GDM1 (cell line): ENCODE measurements around the gene HOXA4.

ENCODE experiments used
- DNase-seq: peaks from one replicate; lab custom pipeline; 2025; lab: John Stamatoyannopoulos, UW

HOXA4 gene

GRCh38 chr7:27158436-27159265 is 28.1 kb upstream of the HOXA4 start:
- DNase-seq = peak; percentile 6

DNA sequence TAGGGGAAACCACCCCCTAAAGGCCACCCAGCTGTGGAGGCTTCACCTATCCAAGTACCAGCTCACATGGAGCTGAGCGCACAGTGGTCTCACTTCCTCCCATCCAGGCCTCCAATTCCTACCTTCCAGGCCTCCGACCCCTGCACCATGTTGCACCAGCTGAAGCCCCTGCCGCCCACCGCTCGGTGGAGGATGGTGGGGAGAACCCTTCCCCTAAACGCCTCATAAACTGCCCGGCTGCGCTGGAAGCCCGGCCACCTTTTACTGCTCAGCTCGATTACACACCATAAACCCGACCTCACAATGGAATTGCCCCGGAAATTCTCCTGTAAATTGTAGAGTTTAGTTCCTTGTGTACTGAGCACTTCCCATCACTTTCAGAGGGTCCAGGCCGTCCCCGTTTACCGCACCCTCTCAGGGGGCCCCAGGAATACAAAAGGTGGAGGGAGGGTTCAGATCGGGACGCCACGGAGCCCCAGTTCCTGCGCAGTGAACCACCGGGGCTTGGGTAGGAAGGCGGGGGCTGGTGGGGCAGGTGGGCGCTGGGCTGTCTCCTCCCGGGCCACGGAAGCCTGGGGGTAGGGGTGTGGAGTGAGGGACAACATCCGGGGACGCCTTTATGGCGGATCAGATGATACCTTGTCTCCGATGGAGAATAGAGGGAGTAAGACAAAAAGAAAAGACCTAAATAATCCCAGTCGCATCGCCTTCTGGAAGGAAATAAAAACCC is 27.3 kb upstream of the HOXA4 start:
- peak; percentile 23 for DNase-seq

DNA sequence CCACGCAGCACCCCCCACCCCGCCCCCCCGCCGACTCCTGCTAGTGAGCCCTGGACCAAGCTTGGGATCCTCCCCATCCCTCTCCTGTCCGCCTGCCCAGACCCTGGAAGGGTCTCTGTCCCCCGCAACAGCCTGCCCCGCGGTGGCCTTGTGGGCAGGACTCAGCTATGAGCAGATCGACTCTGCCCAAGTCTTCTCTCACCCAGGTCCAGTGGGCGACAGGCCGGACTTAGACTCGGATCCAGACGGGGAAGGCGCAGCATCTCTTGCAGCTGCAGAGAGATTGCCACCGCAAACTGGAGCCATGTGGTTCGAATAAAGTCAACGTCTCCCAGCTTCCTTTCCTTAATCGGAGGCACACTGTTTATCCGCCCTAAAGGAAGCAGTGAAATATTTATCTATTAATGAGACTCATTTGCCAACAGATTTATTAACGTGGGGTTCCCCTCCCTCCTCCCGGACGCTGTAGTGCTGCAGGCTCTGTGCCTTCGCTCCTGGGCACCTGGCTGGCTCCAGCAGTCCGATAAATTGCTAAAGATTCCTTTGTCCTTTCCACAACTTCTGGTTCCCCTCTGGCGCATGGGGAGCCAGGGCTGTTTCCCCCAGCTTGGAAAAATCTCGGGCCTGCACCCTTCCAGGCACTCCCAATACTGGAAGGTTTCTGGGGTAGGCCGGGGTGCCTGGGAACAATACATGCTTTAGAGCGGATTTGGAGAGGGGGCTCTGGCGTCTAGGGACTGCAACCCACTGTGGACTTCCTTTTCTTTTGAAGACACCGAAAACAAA is 26.6 kb upstream of the HOXA4 start:
- DNase-seq = no peak

GRCh38 chr7:27156508-27156898 is 25.9 kb upstream of the HOXA4 start, which contains the start of gene HOXA7:
TSS of gene HOXA7 (minus strand) at chr7:27156675. CDS start at chr7:27156545, 130 bp downstream.
- DNase-seq = peak; percentile 43

DNA sequence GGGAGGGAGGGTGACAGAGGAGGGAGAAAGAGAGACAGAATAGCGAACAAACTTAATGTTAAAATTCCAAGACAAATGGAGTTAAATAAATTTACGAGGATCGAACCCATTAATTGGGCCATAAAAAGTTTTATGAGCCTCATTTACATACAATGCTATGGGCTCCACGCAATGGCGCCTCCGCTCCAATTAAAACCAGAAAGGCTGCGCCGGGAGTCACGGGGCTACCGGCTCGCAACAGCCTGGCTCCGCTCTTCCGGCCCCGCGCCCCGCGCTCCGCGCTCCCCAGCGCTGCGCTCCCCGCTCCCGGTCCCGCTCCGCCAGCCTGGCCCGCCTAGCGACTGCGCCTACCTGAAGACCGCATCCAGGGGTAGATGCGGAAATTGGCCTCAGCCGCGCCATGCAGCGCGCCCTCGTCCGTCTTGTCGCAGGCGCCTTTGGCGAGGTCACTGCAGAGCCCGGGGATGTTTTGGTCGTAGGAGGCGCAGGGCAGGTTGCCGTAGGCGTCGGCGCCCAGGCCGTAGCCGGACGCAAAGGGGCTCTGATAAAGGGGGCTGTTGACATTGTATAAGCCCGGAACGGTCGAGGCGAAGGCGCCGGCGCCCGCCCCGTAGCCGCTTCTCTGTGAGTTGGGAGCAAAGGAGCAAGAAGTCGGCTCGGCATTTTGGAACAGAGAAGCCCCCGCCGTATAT is 25.4 kb upstream of the HOXA4 start:
- DNase-seq = no peak

GRCh38 chr7:27154901-27155815 is 24.6 kb upstream of the HOXA4 start:
- DNase-seq = no peak

GRCh38 chr7:27154369-27154768 is 23.8 kb upstream of the HOXA4 start:
- DNase-seq = no peak

GRCh38 chr7:27153526-27153925 is 23.0 kb upstream of the HOXA4 start:
- DNase-seq = no peak

DNA sequence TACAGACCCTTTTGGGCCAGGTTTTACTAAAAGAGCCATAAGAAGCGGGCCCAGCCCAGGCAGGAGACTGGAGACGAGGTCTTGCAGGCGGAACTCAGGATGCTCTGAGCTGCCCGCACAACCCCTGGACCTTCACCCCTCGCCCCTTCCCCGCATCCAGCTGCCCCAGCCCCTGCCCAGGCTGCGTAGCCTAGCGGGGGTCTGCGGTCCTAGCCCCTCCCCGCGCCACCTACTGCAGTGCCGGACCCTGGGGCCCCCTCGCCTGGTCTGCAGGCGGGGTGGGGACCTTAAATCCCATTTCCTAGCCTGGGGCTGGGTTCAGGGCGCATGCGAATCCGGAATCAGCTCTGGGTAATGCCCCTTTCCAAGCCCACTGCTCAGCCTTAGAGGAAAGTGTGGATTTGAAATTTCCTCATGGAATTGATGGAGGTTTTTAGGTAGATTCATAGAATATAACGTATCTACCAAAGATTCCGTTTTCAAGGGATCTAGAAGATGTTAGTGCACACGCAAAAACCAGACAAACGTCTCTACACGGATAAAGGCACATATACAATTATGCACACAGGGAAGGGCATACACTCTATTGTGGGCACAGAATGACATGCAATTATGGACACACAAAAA is 22.4 kb upstream of the HOXA4 start:
- DNase-seq = no peak

GRCh38 chr7:27151931-27152815 is 21.6 kb upstream of the HOXA4 start, which contains the start of gene HOXA3:
TSS of gene HOXA3 (minus strand) at chr7:27152583. CDS start at chr7:27110640, 41,943 bp downstream.
- DNase-seq = peak; percentile 51

GRCh38 chr7:27151341-27151930 is 20.9 kb upstream of the HOXA4 start:
- DNase-seq = no peak

DNA sequence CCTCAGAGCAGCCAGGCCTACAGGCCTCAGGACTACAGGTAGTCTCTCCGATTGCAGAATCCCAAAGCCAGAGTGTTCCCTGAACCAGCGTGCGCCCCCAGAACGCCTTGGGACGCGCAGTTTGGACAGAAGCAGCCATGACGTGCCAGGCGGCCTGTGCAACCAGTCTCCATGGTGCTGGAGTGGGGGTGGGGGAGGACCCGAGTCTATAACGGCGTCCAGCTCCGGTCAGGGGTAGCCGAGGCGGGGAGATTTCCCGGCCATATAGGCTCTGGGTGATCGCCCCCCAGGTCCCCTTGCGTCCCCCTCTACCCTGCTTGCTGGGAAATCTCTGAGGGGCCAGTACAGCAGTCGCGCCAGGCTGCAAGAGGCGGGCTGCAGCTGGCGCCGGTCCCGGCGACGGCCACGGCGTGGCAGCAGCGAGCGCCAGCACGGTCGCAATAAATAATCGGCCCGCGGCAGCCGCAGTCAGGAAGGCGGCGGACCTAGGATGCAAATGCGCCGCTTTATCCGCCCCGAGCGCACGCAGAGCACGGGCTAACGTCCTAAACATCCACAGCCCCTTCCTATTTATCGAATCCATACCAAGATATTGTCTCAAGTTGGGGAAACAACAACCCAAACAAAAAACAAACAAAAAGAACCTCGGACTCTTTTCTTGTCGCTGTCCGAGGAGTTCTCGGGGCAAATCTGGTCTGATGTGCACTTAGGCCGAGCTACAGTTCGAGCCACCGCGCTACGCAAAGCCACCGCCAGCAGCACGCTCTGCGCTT is 20.2 kb upstream of the HOXA4 start:
- DNase-seq = peak; percentile 69

GRCh38 chr7:27149842-27150567 is 19.4 kb upstream of the HOXA4 start:
- no peak for DNase-seq

- no peak for DNase-seq
These were observed 18.4 kb upstream of the HOXA4 start for GRCh38 chr7:27148756-27149641.

DNA sequence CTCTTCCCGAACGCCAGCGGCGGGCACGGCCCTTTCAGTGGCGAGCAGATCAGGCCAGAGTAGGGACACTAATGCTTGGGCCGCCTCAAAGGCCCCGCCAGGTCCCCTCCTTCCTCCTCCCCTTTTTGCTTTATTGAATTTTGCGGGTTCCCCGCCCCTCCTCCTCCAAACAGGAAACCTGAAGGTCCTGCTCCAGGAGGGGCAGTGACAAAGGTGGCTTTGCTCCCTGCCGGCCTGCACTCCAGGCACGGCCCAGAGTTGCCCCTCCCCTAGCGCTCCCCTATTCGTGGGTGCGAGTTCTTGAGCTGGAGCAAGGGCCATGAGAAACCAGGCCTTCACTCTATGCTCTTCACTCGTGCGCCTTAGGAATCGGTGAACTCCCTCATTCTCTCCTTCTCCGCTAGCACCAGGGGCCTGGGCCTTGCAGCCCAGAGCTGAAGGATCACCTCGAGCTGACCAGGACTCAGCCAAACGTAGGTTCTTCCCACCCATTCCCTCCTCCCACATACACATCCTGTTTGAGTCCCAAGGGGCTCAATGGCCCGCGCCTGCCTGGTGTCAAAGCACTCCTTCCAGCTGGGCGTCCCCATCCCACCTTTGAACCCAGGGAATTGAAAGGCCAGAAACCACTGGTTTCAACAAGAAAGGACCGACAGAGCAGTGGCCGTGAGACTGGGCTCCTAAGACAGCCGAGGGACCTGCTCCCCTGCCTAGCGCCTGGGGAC is 17.6 kb upstream of the HOXA4 start:
- no peak for DNase-seq
